ENCODE results near the gene MTRFR.
A peak's percentile ranks its signal among the peaks of the same experiment; 100 is the strongest.

MTRFR gene

DNA sequence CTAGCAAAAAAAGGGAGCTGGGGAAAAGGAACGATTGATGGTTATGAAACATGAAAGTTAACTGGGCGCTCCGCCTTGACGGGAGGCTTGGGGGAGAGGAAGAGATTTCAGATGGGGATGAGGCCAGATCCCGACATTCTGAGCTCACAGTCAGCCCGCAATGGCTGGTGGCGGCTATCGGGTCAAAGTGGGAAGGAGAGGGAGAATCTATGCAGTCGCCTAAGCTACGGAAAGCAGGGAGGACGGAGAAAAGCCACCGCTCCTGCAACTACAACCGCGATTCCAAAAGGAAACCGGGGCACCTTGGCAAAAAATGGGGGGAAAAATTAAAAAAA, 797 bp upstream of the MTRFR start:
- peak overlapping the region; percentile 93 for H3K27ac ChIP-seq (replicated peaks)
- TF ChIP-seq, protein P1, sequence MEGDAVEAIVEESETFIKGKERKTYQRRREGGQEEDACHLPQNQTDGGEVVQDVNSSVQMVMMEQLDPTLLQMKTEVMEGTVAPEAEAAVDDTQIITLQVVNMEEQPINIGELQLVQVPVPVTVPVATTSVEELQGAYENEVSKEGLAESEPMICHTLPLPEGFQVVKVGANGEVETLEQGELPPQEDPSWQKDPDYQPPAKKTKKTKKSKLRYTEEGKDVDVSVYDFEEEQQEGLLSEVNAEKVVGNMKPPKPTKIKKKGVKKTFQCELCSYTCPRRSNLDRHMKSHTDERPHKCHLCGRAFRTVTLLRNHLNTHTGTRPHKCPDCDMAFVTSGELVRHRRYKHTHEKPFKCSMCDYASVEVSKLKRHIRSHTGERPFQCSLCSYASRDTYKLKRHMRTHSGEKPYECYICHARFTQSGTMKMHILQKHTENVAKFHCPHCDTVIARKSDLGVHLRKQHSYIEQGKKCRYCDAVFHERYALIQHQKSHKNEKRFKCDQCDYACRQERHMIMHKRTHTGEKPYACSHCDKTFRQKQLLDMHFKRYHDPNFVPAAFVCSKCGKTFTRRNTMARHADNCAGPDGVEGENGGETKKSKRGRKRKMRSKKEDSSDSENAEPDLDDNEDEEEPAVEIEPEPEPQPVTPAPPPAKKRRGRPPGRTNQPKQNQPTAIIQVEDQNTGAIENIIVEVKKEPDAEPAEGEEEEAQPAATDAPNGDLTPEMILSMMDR (IDR thresholded peaks at IDR 0.05; ENCODE audit: insufficient read depth, low read length): no peak
- DNase-seq (ENCODE audit: low read depth in 1 of 2, low spot score in 1 of 2): no peak
- H3K4me3 ChIP-seq (replicated peaks; ENCODE audit: insufficient read depth, low read length): peak overlapping the region; percentile 72
- H3K27me3 ChIP-seq (ENCODE audit: insufficient read depth, poor library complexity, severe bottlenecking): no peaks in the 10 kb centered on the region

DNA sequence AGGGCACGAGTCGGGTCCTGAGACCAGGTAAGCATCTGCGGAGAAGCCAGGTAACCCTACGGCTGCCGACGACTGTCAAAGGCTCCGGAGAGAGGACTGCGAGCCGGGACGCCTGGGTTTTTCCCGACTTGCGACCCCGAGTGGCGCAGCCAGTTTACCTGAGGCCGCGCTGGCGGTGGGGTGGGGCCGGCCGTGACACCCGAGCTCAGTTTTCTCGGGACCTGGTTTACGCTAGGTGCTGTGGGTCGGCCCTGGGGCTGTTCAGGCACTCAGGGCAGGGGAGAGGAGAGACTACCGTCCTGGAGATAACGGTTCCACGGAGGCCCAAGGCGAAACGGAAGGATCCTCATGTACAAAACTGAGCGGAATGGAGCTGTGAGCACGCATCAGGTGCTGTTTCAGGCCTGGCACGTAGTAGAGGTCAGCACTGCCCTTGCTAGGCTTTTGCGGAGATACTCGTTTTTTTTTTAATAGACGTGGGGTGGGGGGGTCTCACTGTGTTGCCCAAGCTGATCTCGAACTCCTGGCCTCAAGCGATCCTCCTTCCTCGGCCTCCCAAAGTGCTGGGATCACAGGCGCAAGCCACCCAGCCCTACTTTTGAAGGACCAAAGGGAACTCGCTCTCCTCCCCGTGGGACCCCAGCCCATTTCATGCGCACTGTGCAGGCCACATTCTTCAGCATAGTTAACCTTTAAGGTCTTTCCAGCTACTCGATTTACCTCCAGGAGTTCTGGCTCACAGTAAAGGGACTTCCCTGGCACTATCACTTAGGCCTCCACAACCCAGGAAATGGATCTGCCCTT, 471 bp downstream of the MTRFR start:
- TF ChIP-seq, protein P1 (IDR thresholded peaks at IDR 0.05; ENCODE audit: insufficient read depth, low read length): no peak
- TF ChIP-seq, protein P2, sequence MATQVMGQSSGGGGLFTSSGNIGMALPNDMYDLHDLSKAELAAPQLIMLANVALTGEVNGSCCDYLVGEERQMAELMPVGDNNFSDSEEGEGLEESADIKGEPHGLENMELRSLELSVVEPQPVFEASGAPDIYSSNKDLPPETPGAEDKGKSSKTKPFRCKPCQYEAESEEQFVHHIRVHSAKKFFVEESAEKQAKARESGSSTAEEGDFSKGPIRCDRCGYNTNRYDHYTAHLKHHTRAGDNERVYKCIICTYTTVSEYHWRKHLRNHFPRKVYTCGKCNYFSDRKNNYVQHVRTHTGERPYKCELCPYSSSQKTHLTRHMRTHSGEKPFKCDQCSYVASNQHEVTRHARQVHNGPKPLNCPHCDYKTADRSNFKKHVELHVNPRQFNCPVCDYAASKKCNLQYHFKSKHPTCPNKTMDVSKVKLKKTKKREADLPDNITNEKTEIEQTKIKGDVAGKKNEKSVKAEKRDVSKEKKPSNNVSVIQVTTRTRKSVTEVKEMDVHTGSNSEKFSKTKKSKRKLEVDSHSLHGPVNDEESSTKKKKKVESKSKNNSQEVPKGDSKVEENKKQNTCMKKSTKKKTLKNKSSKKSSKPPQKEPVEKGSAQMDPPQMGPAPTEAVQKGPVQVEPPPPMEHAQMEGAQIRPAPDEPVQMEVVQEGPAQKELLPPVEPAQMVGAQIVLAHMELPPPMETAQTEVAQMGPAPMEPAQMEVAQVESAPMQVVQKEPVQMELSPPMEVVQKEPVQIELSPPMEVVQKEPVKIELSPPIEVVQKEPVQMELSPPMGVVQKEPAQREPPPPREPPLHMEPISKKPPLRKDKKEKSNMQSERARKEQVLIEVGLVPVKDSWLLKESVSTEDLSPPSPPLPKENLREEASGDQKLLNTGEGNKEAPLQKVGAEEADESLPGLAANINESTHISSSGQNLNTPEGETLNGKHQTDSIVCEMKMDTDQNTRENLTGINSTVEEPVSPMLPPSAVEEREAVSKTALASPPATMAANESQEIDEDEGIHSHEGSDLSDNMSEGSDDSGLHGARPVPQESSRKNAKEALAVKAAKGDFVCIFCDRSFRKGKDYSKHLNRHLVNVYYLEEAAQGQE (IDR thresholded peaks at IDR 0.05; ENCODE audit: insufficient replicate concordance, low read depth): peak; percentile 54
- Histone ChIP-seq H3K27ac (replicated peaks) (peak overlapping the region; percentile 93), H3K4me3 (replicated peaks; ENCODE audit: insufficient read depth, low read length) (peak overlapping the region; percentile 97), H3K27me3 (ENCODE audit: insufficient read depth, poor library complexity, severe bottlenecking) (no peaks in the 10 kb centered on the region)
- no peak for DNase-seq (ENCODE audit: low read depth in 1 of 2, low spot score in 1 of 2)

DNA sequence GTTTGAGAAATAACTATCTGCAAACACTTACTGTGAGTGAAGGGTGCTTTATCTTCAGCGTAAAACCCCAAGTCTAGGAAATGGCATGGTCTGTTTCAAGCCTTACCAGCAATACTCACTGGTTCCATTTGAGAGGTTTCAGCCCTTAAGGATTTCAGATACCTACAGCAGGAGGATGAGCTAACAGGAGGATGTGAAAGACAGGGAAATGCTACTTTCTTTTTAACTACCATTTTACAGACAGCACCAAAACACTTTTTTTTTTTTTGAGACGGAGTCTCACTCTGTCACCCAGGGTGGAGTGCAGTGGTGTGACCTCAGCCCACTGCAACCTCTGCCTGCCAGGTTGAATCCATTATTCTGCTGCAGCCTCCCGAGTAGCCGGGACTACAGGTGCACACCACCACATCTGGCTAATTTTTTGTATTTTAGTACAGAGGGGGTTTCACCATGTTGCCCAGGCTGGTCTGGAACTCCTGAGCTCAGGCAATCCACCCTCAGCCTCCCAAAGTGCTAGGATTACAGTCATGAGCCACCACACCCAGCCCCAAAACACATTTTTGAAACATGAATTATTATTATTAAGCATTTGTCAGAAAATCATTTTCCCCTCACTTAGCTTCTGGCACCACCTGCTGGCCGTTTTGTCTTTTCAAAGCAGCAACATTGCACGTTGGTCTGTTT, 4.6 kb downstream of the MTRFR start:
- no peak overlapping the region for H3K4me3 ChIP-seq (replicated peaks; ENCODE audit: insufficient read depth, low read length)
- peak in 1 of 2 experiments; percentile 65 for DNase-seq (ENCODE audit: low read depth in 1 of 2, low spot score in 1 of 2)
- H3K27ac ChIP-seq (replicated peaks): no peak overlapping the region
- H3K27me3 ChIP-seq (ENCODE audit: insufficient read depth, poor library complexity, severe bottlenecking): no peaks in the 10 kb centered on the region
- TF ChIP-seq, protein P2 (IDR thresholded peaks at IDR 0.05; ENCODE audit: insufficient replicate concordance, low read depth): no peak
- TF ChIP-seq POLR2AphosphoS5 (IDR thresholded peaks at IDR 0.05; ENCODE audit: low read depth) (no peak), GABPA (IDR thresholded peaks at IDR 0.05; ENCODE audit: low read depth) (no peak), SPI1 (IDR thresholded peaks at IDR 0.05; ENCODE audit: borderline replicate concordance, low read depth) (no peak)
- TF ChIP-seq, protein P1 (IDR thresholded peaks at IDR 0.05; ENCODE audit: insufficient read depth, low read length): peak; percentile 34

DNA sequence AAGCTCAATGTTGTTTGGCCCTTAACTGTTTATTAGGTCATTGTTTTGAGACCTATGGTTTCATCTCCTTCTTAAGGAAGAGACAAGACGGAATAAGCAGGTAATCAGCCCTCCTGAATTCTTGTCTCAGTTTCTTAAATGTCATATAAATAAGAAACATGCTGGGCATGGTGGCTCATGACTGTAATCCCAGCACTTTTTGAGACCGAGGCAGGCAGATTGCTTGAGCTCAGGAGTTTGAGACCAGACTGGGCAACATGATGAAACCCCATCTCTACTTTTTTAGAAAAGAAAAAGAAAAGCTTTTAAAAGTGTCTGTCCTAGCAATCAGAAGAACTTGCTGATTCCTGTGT, 5.1 kb downstream of the MTRFR start:
- no peak for DNase-seq (ENCODE audit: low read depth in 1 of 2, low spot score in 1 of 2)
- H3K27ac ChIP-seq (replicated peaks): no peak overlapping the region

More for the DNA sequence above, 5.1 kb downstream of the MTRFR start:
- TF ChIP-seq GABPA (IDR thresholded peaks at IDR 0.05; ENCODE audit: low read depth) (no peak), SPI1 (IDR thresholded peaks at IDR 0.05; ENCODE audit: borderline replicate concordance, low read depth) (no peak), POLR2AphosphoS5 (IDR thresholded peaks at IDR 0.05; ENCODE audit: low read depth) (no peak)
- TF ChIP-seq, protein P2 (IDR thresholded peaks at IDR 0.05; ENCODE audit: insufficient replicate concordance, low read depth): no peak
- TF ChIP-seq, protein P1 (IDR thresholded peaks at IDR 0.05; ENCODE audit: insufficient read depth, low read length): no peak
- H3K27me3 ChIP-seq (ENCODE audit: insufficient read depth, poor library complexity, severe bottlenecking): no peaks in the 10 kb centered on the region
- no peak overlapping the region for H3K4me3 ChIP-seq (replicated peaks; ENCODE audit: insufficient read depth, low read length)
